Mucosa of stomach (tissue), 1 donor: ENCODE data around the gene TIMM10B.

Source experiments
- H3K27me3 ChIP-seq: one replicate; pipeline ENCODE4 v1.7.0; 2013; ENCODE audit warnings: mild to moderate bottlenecking, low read length; ENCODE audit not compliant: control insufficient read depth, insufficient read depth
- H3K36me3 ChIP-seq: one replicate; pipeline ENCODE4 v1.7.0; 2013; ENCODE audit warnings: low read length; ENCODE audit not compliant: control insufficient read depth, insufficient read depth
- H3K4me1 ChIP-seq: one replicate; pipeline ENCODE4 v1.7.0; 2013; ENCODE audit warnings: mild to moderate bottlenecking, low read length; ENCODE audit not compliant: control insufficient read depth, insufficient read depth
- H3K4me3 ChIP-seq: one replicate; pipeline ENCODE4 v1.7.0; 2013; ENCODE audit warnings: low read length
- H3K9ac ChIP-seq: one replicate; pipeline ENCODE4 v1.7.0; 2013; ENCODE audit warnings: mild to moderate bottlenecking, low read length, moderate library complexity
- H3K9me3 ChIP-seq: one replicate; pipeline ENCODE4 v1.7.0; 2013; ENCODE audit warnings: mild to moderate bottlenecking, low read length, moderate library complexity; ENCODE audit not compliant: control insufficient read depth
- donor health status: Pancreatic carcinoma.

Gene TIMM10B

DNA sequence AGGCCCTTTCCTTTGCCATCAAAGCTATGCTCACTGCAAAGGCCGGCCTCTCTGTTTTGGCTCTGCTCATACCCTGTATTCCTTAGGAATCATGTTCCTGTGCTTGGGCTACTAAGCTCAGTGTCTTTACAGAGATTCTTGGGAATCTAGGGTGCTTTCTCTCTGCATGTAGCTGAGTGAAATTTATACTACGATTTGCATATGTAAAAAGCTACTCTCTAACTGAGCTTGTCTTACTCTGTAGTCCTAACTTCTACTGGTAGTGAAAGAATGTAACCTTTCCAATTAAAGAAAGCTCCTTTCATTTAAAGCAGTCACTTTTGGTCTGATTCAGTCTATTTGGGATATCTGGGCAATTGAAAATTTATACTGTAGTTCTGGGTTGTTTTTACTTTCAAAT, 48.0 kb downstream of the TIMM10B start:
- H3K4me3 ChIP-seq = no peak overlapping the region
- H3K9ac ChIP-seq = no peak overlapping the region
- H3K27me3 ChIP-seq = no peaks in the 10 kb centered on the region
- H3K36me3 ChIP-seq = no peaks in the 10 kb centered on the region
- H3K4me1 ChIP-seq = no peaks in the 10 kb centered on the region
- no peaks in the 10 kb centered on the region for H3K9me3 ChIP-seq

DNA sequence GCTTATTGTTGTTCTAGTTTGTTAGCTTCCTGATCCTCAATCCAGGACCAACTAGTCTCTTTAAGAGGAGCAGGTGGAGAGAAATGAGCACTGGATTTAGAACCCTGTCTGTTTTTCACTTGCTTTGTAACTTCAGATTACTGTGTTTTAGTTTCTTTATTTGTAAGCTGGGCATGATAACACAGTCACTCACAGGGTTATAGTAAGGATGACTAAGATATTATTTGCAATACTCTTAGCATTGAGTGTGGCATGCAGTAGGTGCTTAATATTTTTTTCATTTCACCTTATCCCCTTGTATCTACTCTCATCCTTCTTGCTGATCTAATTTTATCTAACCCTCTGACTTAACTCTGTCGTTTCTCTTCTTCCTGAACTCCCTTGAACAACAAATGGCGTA, 49.5 kb downstream of the TIMM10B start:
- no peaks in the 10 kb centered on the region for H3K36me3 ChIP-seq
- no peak overlapping the region for H3K9ac ChIP-seq
- no peak overlapping the region for H3K4me3 ChIP-seq
- H3K9me3 ChIP-seq = no peaks in the 10 kb centered on the region
- no peaks in the 10 kb centered on the region for H3K27me3 ChIP-seq
- no peaks in the 10 kb centered on the region for H3K4me1 ChIP-seq

DNA sequence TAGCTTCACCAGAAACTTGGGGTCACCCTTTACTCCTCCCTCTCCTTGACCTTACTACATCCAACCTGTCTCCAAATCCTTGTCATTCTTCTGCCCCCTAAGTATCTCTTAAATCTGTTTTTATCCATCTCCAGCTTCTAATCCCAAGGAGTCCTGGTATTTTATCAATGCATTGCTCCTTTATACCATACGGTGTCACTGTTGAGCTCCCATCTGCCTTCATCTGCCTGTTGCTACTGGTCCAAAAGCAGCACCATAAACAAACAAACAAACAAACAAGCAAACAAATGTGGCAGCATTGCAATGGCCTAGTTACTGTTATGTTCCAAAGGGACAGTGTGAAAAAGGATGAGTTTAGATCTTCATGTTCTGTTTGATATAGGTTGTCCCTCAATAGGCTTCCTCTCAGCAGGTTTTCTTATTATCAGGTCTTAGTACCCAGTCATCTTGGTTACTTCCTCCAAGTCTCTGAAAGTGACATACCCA, 50.0 kb downstream of the TIMM10B start:
- Histone ChIP-seq H3K9ac (no peak overlapping the region), H3K9me3 (no peaks in the 10 kb centered on the region), H3K36me3 (no peaks in the 10 kb centered on the region), H3K27me3 (no peaks in the 10 kb centered on the region), H3K4me3 (no peak overlapping the region), H3K4me1 (no peaks in the 10 kb centered on the region)
